Smooth muscle cell (in vitro differentiated cells): ENCODE measurements around the gene TNFRSF19. TPM values are rescaled to one million over a fixed set of nuclear protein-coding genes. Genes with fewer than 3 reads are reported as not detected.

Source experiments
- DNase-seq: peaks from one replicate; lab custom pipeline; 2025; ENCODE audit not compliant: unreplicated experiment; lab: John Stamatoyannopoulos, UW
- H2AFZ ChIP-seq: fragments of 200-600 bp; sonication (generic); 2 replicates; pipeline ENCODE4 v1.6.0; 2016; ENCODE audit warnings: antibody characterized with exemption, low read depth, mild to moderate bottlenecking
- H3F3A ChIP-seq: fragments of 200-600 bp; sonication (generic); 2 replicates; pipeline ENCODE4 v1.6.0; 2017; ENCODE audit warnings: antibody characterized with exemption, low read depth
- H3K27ac ChIP-seq: fragments of 200-600 bp; sonication (generic); 2 replicates; pipeline ENCODE4 v1.5.1; 2016; ENCODE audit warnings: low read depth, mild to moderate bottlenecking
- H3K27me3 ChIP-seq: fragments of 200-600 bp; sonication (generic); 2 replicates; pipeline ENCODE4 v1.6.1; 2016; ENCODE audit warnings: low read depth, mild to moderate bottlenecking
- H3K36me3 ChIP-seq: fragments of 200-600 bp; sonication (generic); 2 replicates; pipeline ENCODE4 v1.5.1; 2016; ENCODE audit warnings: low read depth
- H3K4me1 ChIP-seq: fragments of 200-600 bp; sonication (generic); 2 replicates; pipeline ENCODE4 v1.5.1; 2016; ENCODE audit warnings: low read depth
- H3K4me2 ChIP-seq: fragments of 200-600 bp; sonication (generic); 2 replicates; pipeline ENCODE4 v1.6.0; 2016; ENCODE audit warnings: mild to moderate bottlenecking
- H3K4me3 ChIP-seq: fragments of 200-600 bp; sonication (generic); 2 replicates; pipeline ENCODE4 v1.5.1; 2016; ENCODE audit warnings: mild to moderate bottlenecking
- H3K79me2 ChIP-seq: fragments of 200-600 bp; sonication (generic); 2 replicates; pipeline ENCODE4 v1.6.0; 2016; ENCODE audit warnings: low read depth, mild to moderate bottlenecking
- H3K9ac ChIP-seq: fragments of 200-600 bp; sonication (generic); 2 replicates; pipeline ENCODE4 v1.6.0; 2016; ENCODE audit warnings: low read depth
- H3K9me3 ChIP-seq: fragments of 200-600 bp; sonication (generic); replicated peaks from 2 replicates; pipeline ENCODE4 v1.5.1; 2016; ENCODE audit warnings: low read depth
- H4K20me1 ChIP-seq: fragments of 200-600 bp; sonication (generic); 2 replicates; pipeline ENCODE4 v1.6.0; 2016; ENCODE audit warnings: low read depth
- CTCF ChIP-seq: fragments of 200-600 bp; sonication (generic); IDR thresholded peaks from 2 replicates; pipeline ENCODE4 v1.5.1; 2017; ENCODE audit warnings: borderline replicate concordance, mild to moderate bottlenecking, antibody characterized with exemption; ENCODE audit not compliant: insufficient read depth, poor library complexity, severe bottlenecking
- WGBS: methylation state at CpG from one replicate; pipeline ENCODE4 v1.1.7; 2016; ENCODE audit warnings: low lambda C conversion rate; 5-methylcytosine and 5-hydroxymethylcytosine counted together
- polyA plus RNA-seq: library from polyadenylated mRNA; unstranded; fragments of >200 nt; fragmentation: Nextera tagmentation; extraction: Ambion mirVana; gene quantifications from 2 replicates; pipeline ENCODE4 v1.2.1, GENCODE V29; 2016
- total RNA-seq: library from RNA; depleted of rRNA; stranded (reverse); fragments of >200 nt; gene quantifications from 2 replicates; pipeline ENCODE4 v1.2.3, GENCODE V29; 2014

The TNFRSF19 gene
- total and polyA plus RNA-seq, 2 experiments from 2014 or later: 15.5 to 34.3 TPM

- no peaks in the 10 kb centered on the region for H3K79me2 ChIP-seq
- H3K36me3 ChIP-seq: no peaks in the 10 kb centered on the region
- H3K27ac ChIP-seq: no peak overlapping the region
- H3K27me3 ChIP-seq: no peaks in the 10 kb centered on the region
- H3K9me3 ChIP-seq: no peaks in the 10 kb centered on the region
- no peak overlapping the region for H3K9ac ChIP-seq
- no peak overlapping the region for H3K4me2 ChIP-seq
- H2AFZ ChIP-seq: no peak overlapping the region
- 77% methylated on average over 8 of the region's 8 CpGs for WGBS
- H3F3A ChIP-seq: peaks cover 2% of the 10 kb centered on the region
- no peak overlapping the region for H3K4me3 ChIP-seq
- no peaks in the 10 kb centered on the region for H4K20me1 ChIP-seq
- no peak for TF ChIP-seq CTCF
- H3K4me1 ChIP-seq: no peaks in the 10 kb centered on the region
- no peak for DNase-seq
Observed at GRCh38 chr13:23666582-23666981, 96.4 kb downstream of the TNFRSF19 start.

- TF ChIP-seq CTCF: no peak
- Histone ChIP-seq H3K4me1 (no peaks in the 10 kb centered on the region), H3K27me3 (no peaks in the 10 kb centered on the region), H3K9me3 (no peaks in the 10 kb centered on the region), H3F3A (peaks cover 4% of the 10 kb centered on the region), H2AFZ (no peak overlapping the region), H3K4me3 (no peak overlapping the region), H3K36me3 (no peaks in the 10 kb centered on the region), H3K27ac (no peak overlapping the region), H4K20me1 (no peaks in the 10 kb centered on the region), H3K4me2 (no peak overlapping the region), H3K79me2 (no peaks in the 10 kb centered on the region), H3K9ac (no peak overlapping the region)
- DNase-seq: no peak
- 96% methylated on average over 6 of the region's 6 CpGs for WGBS
Observed at GRCh38 chr13:23667750-23668149, 97.5 kb downstream of the TNFRSF19 start.

GRCh38 chr13:23668562-23668961, 98.3 kb downstream of the TNFRSF19 start:
- no peak overlapping the region for H3K4me2 ChIP-seq
- DNase-seq: no peak
- H3K27ac ChIP-seq: no peak overlapping the region
- H3K4me1 ChIP-seq: peaks cover under 1% of the 10 kb centered on the region
- no peaks in the 10 kb centered on the region for H3K79me2 ChIP-seq
- H3K9me3 ChIP-seq: no peaks in the 10 kb centered on the region
- no peak overlapping the region for H3K9ac ChIP-seq
- H2AFZ ChIP-seq: no peak overlapping the region
- TF ChIP-seq CTCF: no peak
- no peaks in the 10 kb centered on the region for H3K27me3 ChIP-seq
- no peaks in the 10 kb centered on the region for H3K36me3 ChIP-seq
- H4K20me1 ChIP-seq: no peaks in the 10 kb centered on the region
- H3F3A ChIP-seq: peaks cover 6% of the 10 kb centered on the region
- WGBS: 89% methylated on average over 9 of the region's 9 CpGs
- no peak overlapping the region for H3K4me3 ChIP-seq

GRCh38 chr13:23670793-23671192, 100.6 kb downstream of the TNFRSF19 start:
- WGBS: 78% methylated on average over 7 of the region's 7 CpGs

More at GRCh38 chr13:23670793-23671192, 100.6 kb downstream of the TNFRSF19 start:
- no peak for TF ChIP-seq CTCF
- H3K9ac ChIP-seq: no peak overlapping the region
- H3K27ac ChIP-seq: peak overlapping the region; percentile 96
- no peak overlapping the region for H3K4me2 ChIP-seq
- no peaks in the 10 kb centered on the region for H4K20me1 ChIP-seq
- no peaks in the 10 kb centered on the region for H3K9me3 ChIP-seq
- H3F3A ChIP-seq: peaks cover 15% of the 10 kb centered on the region
- no peaks in the 10 kb centered on the region for H3K27me3 ChIP-seq
- H3K4me3 ChIP-seq: no peak overlapping the region
- no peaks in the 10 kb centered on the region for H3K36me3 ChIP-seq
- no peaks in the 10 kb centered on the region for H3K79me2 ChIP-seq
- no peak for DNase-seq
- peaks cover 10% of the 10 kb centered on the region for H3K4me1 ChIP-seq
- H2AFZ ChIP-seq: no peak overlapping the region
